ENCODE results near the gene TGFBR2.

DNA sequence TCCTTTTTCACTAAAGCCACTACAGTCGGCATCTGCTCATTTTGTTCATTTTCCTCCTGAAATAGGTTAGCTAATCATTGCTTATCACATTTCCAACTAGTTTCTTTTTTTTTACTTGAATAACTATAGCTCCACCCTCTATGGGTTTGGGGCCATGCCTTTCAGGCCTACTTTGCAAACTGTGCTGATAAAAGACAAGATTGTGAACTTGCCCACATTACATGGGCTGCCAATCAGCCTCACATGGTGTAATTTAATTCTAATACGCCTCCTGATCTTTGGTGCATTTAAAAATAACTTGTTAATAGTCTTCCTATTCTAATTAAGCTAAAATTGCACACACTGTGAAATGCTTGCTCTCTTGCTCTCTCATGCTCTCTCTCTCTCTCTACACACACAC, 90.5 kb downstream of the TGFBR2 start:
- TF ChIP-seq, protein P1, sequence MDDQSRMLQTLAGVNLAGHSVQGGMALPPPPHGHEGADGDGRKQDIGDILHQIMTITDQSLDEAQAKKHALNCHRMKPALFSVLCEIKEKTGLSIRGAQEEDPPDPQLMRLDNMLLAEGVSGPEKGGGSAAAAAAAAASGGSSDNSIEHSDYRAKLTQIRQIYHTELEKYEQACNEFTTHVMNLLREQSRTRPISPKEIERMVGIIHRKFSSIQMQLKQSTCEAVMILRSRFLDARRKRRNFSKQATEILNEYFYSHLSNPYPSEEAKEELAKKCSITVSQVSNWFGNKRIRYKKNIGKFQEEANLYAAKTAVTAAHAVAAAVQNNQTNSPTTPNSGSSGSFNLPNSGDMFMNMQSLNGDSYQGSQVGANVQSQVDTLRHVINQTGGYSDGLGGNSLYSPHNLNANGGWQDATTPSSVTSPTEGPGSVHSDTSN (IDR thresholded peaks at IDR 0.05), result no peak
- TF ChIP-seq, protein P2, sequence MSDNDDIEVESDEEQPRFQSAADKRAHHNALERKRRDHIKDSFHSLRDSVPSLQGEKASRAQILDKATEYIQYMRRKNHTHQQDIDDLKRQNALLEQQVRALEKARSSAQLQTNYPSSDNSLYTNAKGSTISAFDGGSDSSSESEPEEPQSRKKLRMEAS (IDR thresholded peaks at IDR 0.05; ENCODE audit: low read depth), result no peak
- TF ChIP-seq, protein P3, sequence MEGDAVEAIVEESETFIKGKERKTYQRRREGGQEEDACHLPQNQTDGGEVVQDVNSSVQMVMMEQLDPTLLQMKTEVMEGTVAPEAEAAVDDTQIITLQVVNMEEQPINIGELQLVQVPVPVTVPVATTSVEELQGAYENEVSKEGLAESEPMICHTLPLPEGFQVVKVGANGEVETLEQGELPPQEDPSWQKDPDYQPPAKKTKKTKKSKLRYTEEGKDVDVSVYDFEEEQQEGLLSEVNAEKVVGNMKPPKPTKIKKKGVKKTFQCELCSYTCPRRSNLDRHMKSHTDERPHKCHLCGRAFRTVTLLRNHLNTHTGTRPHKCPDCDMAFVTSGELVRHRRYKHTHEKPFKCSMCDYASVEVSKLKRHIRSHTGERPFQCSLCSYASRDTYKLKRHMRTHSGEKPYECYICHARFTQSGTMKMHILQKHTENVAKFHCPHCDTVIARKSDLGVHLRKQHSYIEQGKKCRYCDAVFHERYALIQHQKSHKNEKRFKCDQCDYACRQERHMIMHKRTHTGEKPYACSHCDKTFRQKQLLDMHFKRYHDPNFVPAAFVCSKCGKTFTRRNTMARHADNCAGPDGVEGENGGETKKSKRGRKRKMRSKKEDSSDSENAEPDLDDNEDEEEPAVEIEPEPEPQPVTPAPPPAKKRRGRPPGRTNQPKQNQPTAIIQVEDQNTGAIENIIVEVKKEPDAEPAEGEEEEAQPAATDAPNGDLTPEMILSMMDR (IDR thresholded peaks at IDR 0.05), result no peak
- TF ChIP-seq JUND (IDR thresholded peaks at IDR 0.05) (no peak), TAF1 (IDR thresholded peaks at IDR 0.05; ENCODE audit: borderline replicate concordance, low read depth, low read length) (no peak), RAD21 (IDR thresholded peaks at IDR 0.05; ENCODE audit: low read length) (no peak), RFX5 (IDR thresholded peaks at IDR 0.05; ENCODE audit: low read length) (no peak), POLR2AphosphoS5 (IDR thresholded peaks at IDR 0.05; ENCODE audit: low read depth, low read length) (no peak), MXI1 (IDR thresholded peaks at IDR 0.05; ENCODE audit: low read depth, low read length) (no peak), FOSL2 (IDR thresholded peaks at IDR 0.05; ENCODE audit: borderline replicate concordance, low read depth) (no peak), EP300 (IDR thresholded peaks at IDR 0.05; ENCODE audit: borderline replicate concordance in 1 of 2, low read depth in 1 of 2, low read length in 1 of 2) (no peak)
- TF ChIP-seq, protein P4, sequence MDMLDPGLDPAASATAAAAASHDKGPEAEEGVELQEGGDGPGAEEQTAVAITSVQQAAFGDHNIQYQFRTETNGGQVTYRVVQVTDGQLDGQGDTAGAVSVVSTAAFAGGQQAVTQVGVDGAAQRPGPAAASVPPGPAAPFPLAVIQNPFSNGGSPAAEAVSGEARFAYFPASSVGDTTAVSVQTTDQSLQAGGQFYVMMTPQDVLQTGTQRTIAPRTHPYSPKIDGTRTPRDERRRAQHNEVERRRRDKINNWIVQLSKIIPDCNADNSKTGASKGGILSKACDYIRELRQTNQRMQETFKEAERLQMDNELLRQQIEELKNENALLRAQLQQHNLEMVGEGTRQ (IDR thresholded peaks at IDR 0.05; ENCODE audit: borderline replicate concordance, low read depth, low read length), result no peak
- TF ChIP-seq, protein P5, sequence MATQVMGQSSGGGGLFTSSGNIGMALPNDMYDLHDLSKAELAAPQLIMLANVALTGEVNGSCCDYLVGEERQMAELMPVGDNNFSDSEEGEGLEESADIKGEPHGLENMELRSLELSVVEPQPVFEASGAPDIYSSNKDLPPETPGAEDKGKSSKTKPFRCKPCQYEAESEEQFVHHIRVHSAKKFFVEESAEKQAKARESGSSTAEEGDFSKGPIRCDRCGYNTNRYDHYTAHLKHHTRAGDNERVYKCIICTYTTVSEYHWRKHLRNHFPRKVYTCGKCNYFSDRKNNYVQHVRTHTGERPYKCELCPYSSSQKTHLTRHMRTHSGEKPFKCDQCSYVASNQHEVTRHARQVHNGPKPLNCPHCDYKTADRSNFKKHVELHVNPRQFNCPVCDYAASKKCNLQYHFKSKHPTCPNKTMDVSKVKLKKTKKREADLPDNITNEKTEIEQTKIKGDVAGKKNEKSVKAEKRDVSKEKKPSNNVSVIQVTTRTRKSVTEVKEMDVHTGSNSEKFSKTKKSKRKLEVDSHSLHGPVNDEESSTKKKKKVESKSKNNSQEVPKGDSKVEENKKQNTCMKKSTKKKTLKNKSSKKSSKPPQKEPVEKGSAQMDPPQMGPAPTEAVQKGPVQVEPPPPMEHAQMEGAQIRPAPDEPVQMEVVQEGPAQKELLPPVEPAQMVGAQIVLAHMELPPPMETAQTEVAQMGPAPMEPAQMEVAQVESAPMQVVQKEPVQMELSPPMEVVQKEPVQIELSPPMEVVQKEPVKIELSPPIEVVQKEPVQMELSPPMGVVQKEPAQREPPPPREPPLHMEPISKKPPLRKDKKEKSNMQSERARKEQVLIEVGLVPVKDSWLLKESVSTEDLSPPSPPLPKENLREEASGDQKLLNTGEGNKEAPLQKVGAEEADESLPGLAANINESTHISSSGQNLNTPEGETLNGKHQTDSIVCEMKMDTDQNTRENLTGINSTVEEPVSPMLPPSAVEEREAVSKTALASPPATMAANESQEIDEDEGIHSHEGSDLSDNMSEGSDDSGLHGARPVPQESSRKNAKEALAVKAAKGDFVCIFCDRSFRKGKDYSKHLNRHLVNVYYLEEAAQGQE (IDR thresholded peaks at IDR 0.05; ENCODE audit: low read depth, low read length), result no peak
- TF ChIP-seq, protein P6, sequence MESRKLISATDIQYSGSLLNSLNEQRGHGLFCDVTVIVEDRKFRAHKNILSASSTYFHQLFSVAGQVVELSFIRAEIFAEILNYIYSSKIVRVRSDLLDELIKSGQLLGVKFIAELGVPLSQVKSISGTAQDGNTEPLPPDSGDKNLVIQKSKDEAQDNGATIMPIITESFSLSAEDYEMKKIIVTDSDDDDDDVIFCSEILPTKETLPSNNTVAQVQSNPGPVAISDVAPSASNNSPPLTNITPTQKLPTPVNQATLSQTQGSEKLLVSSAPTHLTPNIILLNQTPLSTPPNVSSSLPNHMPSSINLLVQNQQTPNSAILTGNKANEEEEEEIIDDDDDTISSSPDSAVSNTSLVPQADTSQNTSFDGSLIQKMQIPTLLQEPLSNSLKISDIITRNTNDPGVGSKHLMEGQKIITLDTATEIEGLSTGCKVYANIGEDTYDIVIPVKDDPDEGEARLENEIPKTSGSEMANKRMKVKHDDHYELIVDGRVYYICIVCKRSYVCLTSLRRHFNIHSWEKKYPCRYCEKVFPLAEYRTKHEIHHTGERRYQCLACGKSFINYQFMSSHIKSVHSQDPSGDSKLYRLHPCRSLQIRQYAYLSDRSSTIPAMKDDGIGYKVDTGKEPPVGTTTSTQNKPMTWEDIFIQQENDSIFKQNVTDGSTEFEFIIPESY (IDR thresholded peaks at IDR 0.05; ENCODE audit: borderline replicate concordance, low read depth), result no peak
